ENCODE measurements around the gene SDCBP2.

SDCBP2 gene

DNA sequence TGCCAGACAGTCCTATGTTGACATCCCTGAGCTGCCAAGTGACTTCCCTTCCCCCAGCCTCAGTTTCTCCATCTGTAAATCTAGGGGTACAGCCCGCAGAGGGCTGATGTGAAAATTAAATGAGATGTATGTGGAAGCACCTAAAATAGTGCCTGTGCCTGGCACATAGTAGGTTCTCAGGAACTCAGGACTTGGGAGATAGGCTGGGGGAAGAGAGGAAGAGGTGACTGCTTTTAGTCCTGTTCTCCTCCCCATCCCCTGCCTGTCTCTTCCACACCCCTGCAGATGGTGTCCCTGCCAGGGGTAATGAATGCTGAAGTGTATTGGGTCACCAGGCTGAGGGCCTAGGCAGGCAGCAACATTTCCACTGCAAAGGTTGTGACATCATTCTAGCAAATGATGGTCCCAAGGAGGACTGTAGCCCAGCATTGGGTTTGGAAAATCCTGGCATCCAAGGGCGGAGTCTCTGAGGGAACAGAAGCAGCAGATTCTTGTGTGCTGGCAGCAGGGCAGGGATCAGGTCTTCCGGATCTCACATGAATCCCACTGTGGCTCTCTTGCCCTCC lies 61.0 kb downstream of the SDCBP2 start:
- no peak for DNase-seq

GRCh38 chr20:1267161-1267560 lies 61.8 kb downstream of the SDCBP2 start:
- DNase-seq = no peak

DNA sequence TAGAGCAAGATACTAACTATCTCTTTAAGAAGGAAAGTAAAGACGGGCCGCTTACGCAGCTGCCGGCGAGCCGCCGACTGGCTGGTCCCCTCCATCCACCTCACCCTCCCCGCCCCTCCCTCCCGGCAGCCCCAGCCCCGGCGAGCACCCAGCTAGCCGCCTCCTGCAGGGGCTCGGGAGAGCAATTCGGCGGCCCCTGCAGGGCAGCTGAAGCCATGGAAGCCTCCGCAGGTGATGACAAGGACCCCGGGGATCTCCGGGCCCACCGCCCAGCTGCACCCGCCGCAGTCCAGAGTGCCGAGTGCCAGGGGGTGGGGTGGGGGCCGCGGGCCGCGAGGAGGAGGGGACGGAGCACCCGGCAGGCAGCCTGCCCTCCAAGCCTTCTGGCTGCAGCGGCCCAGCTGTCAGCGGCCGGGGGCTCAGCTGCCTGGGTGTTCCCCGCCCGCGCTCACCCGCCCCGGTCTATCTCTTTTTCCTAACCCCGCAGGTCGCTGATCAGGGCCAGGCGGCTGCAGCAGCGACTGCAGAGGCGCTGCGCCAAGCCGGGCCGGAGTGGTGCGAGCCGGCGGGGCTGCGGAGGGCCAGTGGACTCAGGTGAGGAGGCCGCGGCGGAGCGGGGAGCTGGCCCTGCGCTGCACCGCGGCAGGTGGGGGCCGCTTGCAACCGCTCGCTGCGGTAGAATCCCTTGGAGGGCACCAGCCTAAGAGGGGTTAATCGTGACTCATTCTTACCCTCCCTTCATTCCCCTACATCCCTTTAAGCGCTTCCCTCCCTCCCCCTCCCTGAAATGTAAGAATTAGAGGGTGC lies 62.6 kb downstream of the SDCBP2 start, which contains the start of gene SNPH:
SNPH (plus strand) TSS at position 128 of the 807 bp plus-strand sequence. CDS start 29,946 bp downstream, outside the sequence.
- DNase-seq = peak; percentile 37 to 55 (median 46)

- no peak for DNase-seq
Observed at GRCh38 chr20:1265916-1266166, 63.1 kb downstream of the SDCBP2 start.

DNA sequence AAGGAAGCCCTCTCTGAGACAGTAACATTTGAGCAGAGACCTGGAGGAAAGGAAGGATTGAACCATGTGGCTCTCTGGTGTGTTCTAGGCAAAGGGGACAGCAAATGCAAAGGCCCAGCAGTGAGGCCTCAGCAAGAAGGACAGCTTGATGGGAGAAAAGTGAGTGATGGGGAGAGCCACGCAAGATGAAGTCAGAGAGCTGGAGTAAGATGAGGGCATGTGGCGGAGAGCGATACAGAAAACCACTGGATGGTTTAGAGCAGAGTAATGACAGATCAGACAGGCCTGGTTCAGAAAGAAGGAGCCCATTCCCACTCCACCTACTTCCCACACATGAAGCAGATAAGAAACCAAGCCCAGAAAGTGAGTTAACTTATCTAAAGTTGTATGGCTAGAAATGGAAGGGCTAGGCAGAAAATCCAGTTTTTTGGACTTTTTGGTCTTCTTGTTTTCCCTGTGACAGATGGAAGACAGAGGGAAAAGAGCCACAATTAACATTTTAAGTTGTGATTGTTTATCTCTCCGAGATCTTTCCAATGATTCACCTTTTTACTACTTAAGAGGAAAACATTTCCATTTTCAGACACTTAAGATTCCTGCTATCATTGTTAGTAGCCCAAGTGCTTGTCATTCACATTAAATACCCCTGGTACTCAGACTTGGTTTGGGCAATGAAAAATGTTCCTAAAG lies 63.6 kb downstream of the SDCBP2 start:
- no peak for DNase-seq

DNA sequence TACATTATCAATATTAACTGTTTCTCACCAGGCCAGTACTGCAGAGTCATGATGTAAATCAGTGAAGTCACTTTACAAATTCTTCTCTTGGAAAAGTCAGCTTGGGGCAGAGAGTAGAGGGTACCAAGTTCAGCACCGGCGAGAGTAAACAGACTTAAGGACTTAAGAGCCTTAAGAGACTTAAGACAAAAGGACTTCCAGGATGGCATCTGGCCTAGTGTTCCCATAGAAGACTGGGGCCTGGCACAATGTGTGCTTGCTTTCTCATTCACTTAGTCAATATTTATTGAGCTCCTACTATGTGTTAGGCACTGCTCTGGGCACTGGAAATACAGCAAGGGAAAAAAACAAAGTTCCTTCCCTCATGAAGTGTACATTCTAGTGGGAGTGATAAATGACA lies 64.2 kb downstream of the SDCBP2 start:
- DNase-seq = no peak

- no peak for DNase-seq
Observed at GRCh38 chr20:1263853-1264252, 65.1 kb downstream of the SDCBP2 start.

Data from activated CD4-positive, CD25-positive, alpha-beta regulatory T cell (primary cell).